Lower lobe of right lung (tissue), 2 donors: Measurements from ENCODE around the gene HDDC2. TPM values are rescaled to one million over a fixed set of nuclear protein-coding genes. Genes with fewer than 3 reads are reported as not detected.

Source experiments
- ATAC-seq, 2 donors: fragments of 200-7000 bp; cut with Tn5 transposase; one replicate each; pipeline ENCODE4 v1.9.1; 2020 to 2022; ENCODE audit warnings: mild to moderate bottlenecking in 2 of 2, moderate library complexity in 2 of 2
- DNase-seq: peaks from one replicate; pipeline ENCODE4 v3.0.0-alpha.2; 2020
- H3K27ac ChIP-seq: fragments of 200-600 bp; one replicate; pipeline ENCODE4 v1.8.0; 2022
- H3K27me3 ChIP-seq: fragments of 200-600 bp; one replicate; pipeline ENCODE4 v1.8.0; 2022; ENCODE audit warnings: low read depth
- H3K36me3 ChIP-seq: fragments of 200-600 bp; one replicate; pipeline ENCODE4 v1.8.0; 2022; ENCODE audit warnings: mild to moderate bottlenecking
- H3K4me1 ChIP-seq: fragments of 200-600 bp; one replicate; pipeline ENCODE4 v1.8.0; 2022
- H3K4me3 ChIP-seq: fragments of 200-600 bp; one replicate; pipeline ENCODE4 v1.8.0; 2022; ENCODE audit warnings: mild to moderate bottlenecking
- H3K9me3 ChIP-seq: fragments of 200-600 bp; one replicate; pipeline ENCODE4 v1.8.0; 2022
- intact Hi-C: fragments of 100-400 bp; cut with DNase I; formaldehyde crosslinking; loops from one replicate; pipeline ENCODE4 v1.11.0; 2022
- total RNA-seq: library from RNA; stranded (reverse); fragmentation: NEBNext Ultra II Directional; extraction: Animal tissue kit (Norgen Biotek cat#: 25700); gene quantifications from one replicate; pipeline ENCODE4 v1.2.1, GENCODE V29; 2021
- TF ChIP-seq, protein P1 (sequence below): fragments of 200-600 bp; IDR thresholded peaks from one replicate; pipeline ENCODE4 v1.8.0; 2022; ENCODE audit warnings: antibody characterized with exemption, mild to moderate bottlenecking
- donor health status: DM: no; HTN: yes; CAD: no; lungs with severe emphysema.

Gene HDDC2
- total RNA-seq, 1 donor from 2014 or later, result 55.4 TPM

DNA sequence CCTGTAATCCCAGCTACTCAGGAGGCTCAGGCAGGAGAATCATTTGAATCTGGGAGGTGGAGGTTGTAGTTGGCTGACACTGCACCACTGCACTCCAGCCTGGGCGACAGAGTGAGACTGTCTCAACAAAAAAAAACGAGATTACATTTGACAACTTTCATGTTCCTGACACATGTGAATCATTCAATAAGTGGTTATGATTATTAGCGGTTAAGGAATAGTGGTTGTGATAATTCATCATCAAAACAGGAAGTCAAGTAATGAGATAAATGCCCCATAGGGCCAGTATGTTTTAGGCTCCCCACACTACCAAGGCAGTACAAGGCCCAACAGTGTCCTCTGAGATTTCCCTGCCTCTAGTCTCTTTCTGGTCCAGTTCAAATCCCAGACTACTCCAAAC lies 2.5 kb downstream of the HDDC2 start:
- Histone ChIP-seq H3K36me3 (peaks cover 38% of the 10 kb centered on the region), H3K4me1 (peaks cover 35% of the 10 kb centered on the region), H3K27ac (no peak overlapping the region), H3K9me3 (no peaks in the 10 kb centered on the region), H3K4me3 (no peak overlapping the region), H3K27me3 (no peaks in the 10 kb centered on the region)
- DNase-seq (no peak), ATAC-seq (no peak)
- TF ChIP-seq, protein P1, sequence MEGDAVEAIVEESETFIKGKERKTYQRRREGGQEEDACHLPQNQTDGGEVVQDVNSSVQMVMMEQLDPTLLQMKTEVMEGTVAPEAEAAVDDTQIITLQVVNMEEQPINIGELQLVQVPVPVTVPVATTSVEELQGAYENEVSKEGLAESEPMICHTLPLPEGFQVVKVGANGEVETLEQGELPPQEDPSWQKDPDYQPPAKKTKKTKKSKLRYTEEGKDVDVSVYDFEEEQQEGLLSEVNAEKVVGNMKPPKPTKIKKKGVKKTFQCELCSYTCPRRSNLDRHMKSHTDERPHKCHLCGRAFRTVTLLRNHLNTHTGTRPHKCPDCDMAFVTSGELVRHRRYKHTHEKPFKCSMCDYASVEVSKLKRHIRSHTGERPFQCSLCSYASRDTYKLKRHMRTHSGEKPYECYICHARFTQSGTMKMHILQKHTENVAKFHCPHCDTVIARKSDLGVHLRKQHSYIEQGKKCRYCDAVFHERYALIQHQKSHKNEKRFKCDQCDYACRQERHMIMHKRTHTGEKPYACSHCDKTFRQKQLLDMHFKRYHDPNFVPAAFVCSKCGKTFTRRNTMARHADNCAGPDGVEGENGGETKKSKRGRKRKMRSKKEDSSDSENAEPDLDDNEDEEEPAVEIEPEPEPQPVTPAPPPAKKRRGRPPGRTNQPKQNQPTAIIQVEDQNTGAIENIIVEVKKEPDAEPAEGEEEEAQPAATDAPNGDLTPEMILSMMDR, result no peak
- intact Hi-C loops, result no loop called here

DNA sequence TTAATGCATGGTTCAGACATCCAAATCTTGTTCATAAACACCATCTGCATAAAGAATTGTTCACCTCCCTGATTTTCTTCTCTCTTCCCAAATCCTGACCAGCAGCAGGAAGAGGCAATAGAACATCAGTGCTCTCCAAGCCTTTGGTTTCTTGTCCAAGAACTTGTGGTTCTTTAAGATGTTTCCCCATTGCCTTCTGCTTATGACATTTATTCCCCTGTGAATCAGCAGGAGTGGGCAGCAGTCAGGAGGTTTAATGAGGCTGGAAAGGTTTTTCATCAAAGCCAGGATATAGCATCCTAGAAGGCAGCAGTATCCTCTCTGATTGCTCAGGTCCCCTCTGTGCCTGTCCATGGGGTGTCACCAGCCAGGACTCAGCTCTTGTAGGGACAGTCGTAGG lies 5.3 kb downstream of the HDDC2 start:
- TF ChIP-seq, protein P1, result no peak
- intact Hi-C loops, result no loop called here
- H3K36me3 ChIP-seq, result peaks cover 57% of the 10 kb centered on the region
- no peak overlapping the region for H3K27ac ChIP-seq
- H3K4me3 ChIP-seq, result no peak overlapping the region
- H3K27me3 ChIP-seq, result no peaks in the 10 kb centered on the region
- H3K4me1 ChIP-seq, result peaks cover 35% of the 10 kb centered on the region
- ATAC-seq (no peak), DNase-seq (no peak)
- no peaks in the 10 kb centered on the region for H3K9me3 ChIP-seq

DNA sequence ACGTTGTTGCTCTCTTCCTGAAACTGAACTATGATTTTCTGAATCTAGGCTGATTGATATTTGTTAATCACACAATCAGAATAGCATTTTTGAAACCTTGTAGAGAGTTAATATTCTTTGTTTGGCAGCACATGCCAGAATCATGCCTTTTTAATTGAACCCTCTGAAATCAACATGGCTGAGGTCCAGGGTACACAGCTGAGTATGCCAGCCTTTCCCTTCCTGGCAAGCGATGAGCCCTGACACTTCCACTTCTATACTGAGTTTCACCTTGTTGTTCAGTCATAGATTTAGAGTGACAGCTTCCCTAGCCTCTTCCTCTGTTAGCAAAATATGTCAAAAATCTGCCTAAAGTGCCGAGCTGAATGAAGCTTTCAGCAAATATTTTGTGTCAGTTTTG lies 6.8 kb downstream of the HDDC2 start:
- Histone ChIP-seq H3K27ac (no peak overlapping the region), H3K4me3 (no peak overlapping the region), H3K9me3 (no peaks in the 10 kb centered on the region), H3K4me1 (peaks cover 24% of the 10 kb centered on the region), H3K36me3 (peaks cover 63% of the 10 kb centered on the region), H3K27me3 (no peaks in the 10 kb centered on the region)
- intact Hi-C loops, result no loop called here
- no peak for DNase-seq
- no peak for ATAC-seq
- TF ChIP-seq, protein P1, result no peak

DNA sequence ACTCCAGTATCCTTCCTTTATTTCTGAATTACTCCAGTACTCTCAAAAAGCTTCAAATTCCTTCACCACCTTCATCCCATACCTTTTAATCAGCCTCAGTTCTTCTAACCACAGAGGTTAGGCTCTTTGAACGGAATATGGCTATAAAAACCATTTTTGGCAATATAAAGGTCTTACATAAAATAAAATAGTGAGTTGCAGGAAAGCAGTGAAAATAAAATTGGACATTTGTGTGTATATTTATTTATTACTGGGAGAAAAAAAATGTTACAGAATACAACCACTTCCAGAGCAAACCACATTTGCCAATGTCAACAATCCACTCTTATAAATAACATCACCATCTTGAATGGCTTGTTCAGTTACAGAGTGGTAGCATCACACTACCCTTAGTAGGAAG lies 7.7 kb downstream of the HDDC2 start:
- no peaks in the 10 kb centered on the region for H3K9me3 ChIP-seq
- H3K36me3 ChIP-seq, result peaks cover 59% of the 10 kb centered on the region
- H3K4me3 ChIP-seq, result no peak overlapping the region
- intact Hi-C loops, result no loop called here
- no peak overlapping the region for H3K27ac ChIP-seq
- no peak for ATAC-seq
- TF ChIP-seq, protein P1, result no peak
- H3K4me1 ChIP-seq, result peaks cover 17% of the 10 kb centered on the region
- no peaks in the 10 kb centered on the region for H3K27me3 ChIP-seq
- DNase-seq, result no peak

DNA sequence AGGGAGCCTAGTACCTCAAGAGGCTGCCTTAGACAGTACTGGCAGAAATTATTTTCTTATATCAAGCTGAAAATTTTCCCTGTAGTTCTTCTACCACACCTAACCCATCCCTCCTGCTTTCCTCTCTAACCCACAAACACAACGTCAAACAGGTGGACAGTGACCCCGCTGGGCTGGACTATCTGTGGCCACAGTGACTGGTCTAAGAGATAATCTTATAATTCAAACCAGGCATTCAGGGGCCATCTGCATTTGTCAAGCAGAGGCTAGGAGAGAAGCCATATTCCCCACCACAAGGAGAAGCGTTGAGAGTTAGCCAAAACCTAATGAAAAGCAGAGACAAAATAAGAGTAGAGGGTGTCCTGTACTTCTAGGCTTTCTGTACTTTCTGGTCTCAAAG lies 8.2 kb downstream of the HDDC2 start:
- H3K36me3 ChIP-seq, result peaks cover 55% of the 10 kb centered on the region
- no peak for ATAC-seq

More for the DNA sequence above, 8.2 kb downstream of the HDDC2 start:
- H3K27me3 ChIP-seq, result no peaks in the 10 kb centered on the region
- no peaks in the 10 kb centered on the region for H3K9me3 ChIP-seq
- intact Hi-C loops, result no loop called here
- TF ChIP-seq, protein P1, result no peak
- DNase-seq, result no peak
- no peak overlapping the region for H3K27ac ChIP-seq
- peaks cover 16% of the 10 kb centered on the region for H3K4me1 ChIP-seq
- H3K4me3 ChIP-seq, result no peak overlapping the region
